GM21447 (cell line): ENCODE results near the gene CFAP69.

Experiments used
- ATAC-seq: cut with Tn5 transposase; IDR thresholded peaks from one replicate; pipeline ENCODE4 v1.9.1; 2021; ENCODE audit not compliant: unreplicated experiment

CFAP69 gene

GRCh38 chr7:90244909-90245851 is at the start of gene CFAP69:
TSS of gene CFAP69 (plus strand) at chr7:90245174. CDS start at chr7:90245425, 251 bp downstream.
- ATAC-seq = peak; percentile 91

GRCh38 chr7:90201500-90202195 is 43.3 kb upstream of the CFAP69 start:
- no peak for ATAC-seq

GRCh38 chr7:90207956-90208355 is 37.0 kb upstream of the CFAP69 start:
- no peak for ATAC-seq

- ATAC-seq = no peak
Observed at GRCh38 chr7:90209776-90210175, 35.2 kb upstream of the CFAP69 start.

GRCh38 chr7:90210475-90210874 is 34.5 kb upstream of the CFAP69 start:
- ATAC-seq = no peak

- peak; percentile 8 for ATAC-seq
Observed at GRCh38 chr7:90210981-90211380, 34.0 kb upstream of the CFAP69 start.

- ATAC-seq = peak; percentile 89
Observed at GRCh38 chr7:90211391-90212148, 33.4 kb upstream of the CFAP69 start, which contains the start of gene STEAP2. TSS of gene STEAP2 (plus strand) at chr7:90211740. CDS start at chr7:90225083, 13,343 bp downstream.

GRCh38 chr7:90212149-90212495 is 32.9 kb upstream of the CFAP69 start:
- ATAC-seq = no peak

- no peak for ATAC-seq
Observed at GRCh38 chr7:90213521-90213920, 31.5 kb upstream of the CFAP69 start.

GRCh38 chr7:90216080-90216674 is 28.8 kb upstream of the CFAP69 start:
- no peak for ATAC-seq

- ATAC-seq = no peak
Observed at GRCh38 chr7:90216771-90217170, 28.2 kb upstream of the CFAP69 start.

GRCh38 chr7:90222390-90222789 is 22.6 kb upstream of the CFAP69 start:
- no peak for ATAC-seq

- ATAC-seq = no peak
Observed at GRCh38 chr7:90222811-90223725, 21.9 kb upstream of the CFAP69 start.

- no peak for ATAC-seq
Observed at GRCh38 chr7:90224195-90224594, 20.8 kb upstream of the CFAP69 start.

- ATAC-seq = no peak
Observed at GRCh38 chr7:90225181-90225580, 19.8 kb upstream of the CFAP69 start.

- no peak for ATAC-seq
Observed at GRCh38 chr7:90225601-90226000, 19.4 kb upstream of the CFAP69 start.

- ATAC-seq = no peak
Observed at GRCh38 chr7:90227259-90227658, 17.7 kb upstream of the CFAP69 start.

GRCh38 chr7:90229682-90230081 is 15.3 kb upstream of the CFAP69 start:
- ATAC-seq = no peak

GRCh38 chr7:90230834-90231233 is 14.1 kb upstream of the CFAP69 start:
- ATAC-seq = no peak

- no peak for ATAC-seq
Observed at GRCh38 chr7:90231304-90231703, 13.7 kb upstream of the CFAP69 start.
